SK-N-MC (cell line): ENCODE results near the gene PRELID3B.

ENCODE experiments used
- DNase-seq: peaks from one replicate; pipeline ENCODE4 v3.0.0-alpha.2; 2011; ENCODE audit warnings: low read depth, low spot score
- H3K27ac ChIP-seq: fragments of 200-600 bp; sonication (generic); 2 replicates; pipeline ENCODE4 v1.5.1; 2016; ENCODE audit warnings: mixed run types
- H3K36me3 ChIP-seq: fragments of 200-600 bp; sonication (generic); 2 replicates; pipeline ENCODE4 v1.6.1; 2017; ENCODE audit warnings: antibody characterized with exemption, low read length, mixed read lengths; ENCODE audit not compliant: insufficient read depth
- H3K4me3 ChIP-seq: fragments of 200-600 bp; sonication (generic); 2 replicates; pipeline ENCODE4 v1.5.1; 2016
- H3K9ac ChIP-seq: fragments of 200-600 bp; sonication (generic); 2 replicates; pipeline ENCODE4 v1.8.0; 2017; ENCODE audit warnings: mixed run types, mixed read lengths; ENCODE audit not compliant: insufficient read length
- H3K9me3 ChIP-seq: fragments of 200-600 bp; sonication (generic); 2 replicates; pipeline ENCODE4 v1.6.1; 2017; ENCODE audit warnings: low read depth, mild to moderate bottlenecking, antibody characterized with exemption, low read length, moderate library complexity, mixed read lengths
- EZH2 ChIP-seq: fragments of 200-600 bp; sonication (generic); IDR thresholded peaks from one replicate; pipeline ENCODE4 v1.6.1; 2017; ENCODE audit warnings: antibody characterized with exemption
- FOXP2 ChIP-seq: optimal IDR thresholded peaks from 2 replicates; pipeline ENCODE3; 2011; ENCODE audit warnings: mild to moderate bottlenecking, moderate library complexity; ENCODE audit not compliant: insufficient read depth; ENCODE audit errors: extremely low read length, control extremely low read depth
- POLR2AphosphoS5 ChIP-seq: IDR thresholded peaks from 2 replicates; pipeline ENCODE4 v1.6.1; 2012; ENCODE audit warnings: mild to moderate bottlenecking, low read depth, low read length, borderline replicate concordance

Gene PRELID3B

GRCh38 chr20:58986968-58987517, 55.5 kb downstream of the PRELID3B start:
- DNase-seq = no peak
- Histone ChIP-seq H3K27ac (no peak overlapping the region), H3K9me3 (no peaks in the 10 kb centered on the region), H3K9ac (no peak overlapping the region), H3K4me3 (no peak overlapping the region), H3K36me3 (peaks cover 73% of the 10 kb centered on the region)
- no peak for TF ChIP-seq EZH2
- no peak for TF ChIP-seq POLR2AphosphoS5
- TF ChIP-seq FOXP2 = no peak

GRCh38 chr20:58986286-58986967, 56.2 kb downstream of the PRELID3B start:
- peaks cover 67% of the 10 kb centered on the region for H3K36me3 ChIP-seq
- no peak overlapping the region for H3K9ac ChIP-seq
- no peaks in the 10 kb centered on the region for H3K9me3 ChIP-seq
- no peak for DNase-seq
- H3K27ac ChIP-seq = no peak overlapping the region
- TF ChIP-seq FOXP2 = no peak
- TF ChIP-seq POLR2AphosphoS5 = no peak
- no peak for TF ChIP-seq EZH2
- H3K4me3 ChIP-seq = no peak overlapping the region

- no peaks in the 10 kb centered on the region for H3K9me3 ChIP-seq
- H3K4me3 ChIP-seq = no peak overlapping the region
- no peak for TF ChIP-seq FOXP2
- no peak for TF ChIP-seq POLR2AphosphoS5
- TF ChIP-seq EZH2 = no peak
- H3K9ac ChIP-seq = no peak overlapping the region
- no peak for DNase-seq
- peaks cover 60% of the 10 kb centered on the region for H3K36me3 ChIP-seq
- H3K27ac ChIP-seq = no peak overlapping the region
Observed at GRCh38 chr20:58985656-58986055, 56.9 kb downstream of the PRELID3B start.

- DNase-seq = no peak
- Histone ChIP-seq H3K4me3 (no peak overlapping the region), H3K36me3 (peaks cover 50% of the 10 kb centered on the region), H3K27ac (no peak overlapping the region), H3K9ac (no peak overlapping the region), H3K9me3 (no peaks in the 10 kb centered on the region)
- TF ChIP-seq EZH2 (no peak), FOXP2 (no peak)
Observed at GRCh38 chr20:58984691-58985090, 57.9 kb downstream of the PRELID3B start.
